Measurements from ENCODE around the gene GAS7.

GAS7 gene

GRCh38 chr17:10073941-10074340 lies 124.5 kb downstream of the GAS7 start:
- POLR2A ChIA-PET = no interaction called here
- TF ChIP-seq ARNT (IDR thresholded peaks at IDR 0.05) = no peak
- TF ChIP-seq NFRKB (IDR thresholded peaks at IDR 0.05) = no peak
- CTCF ChIA-PET = no interaction called here

GRCh38 chr17:10072556-10073425 lies 125.6 kb downstream of the GAS7 start:
- POLR2A ChIA-PET = no interaction called here
- CTCF ChIA-PET = no interaction called here
- TF ChIP-seq L3MBTL2 (conservative IDR thresholded peaks at IDR 0.05) (no peak), CTBP1 (IDR thresholded peaks at IDR 0.05; ENCODE audit: borderline replicate concordance) (no peak), HDGF (IDR thresholded peaks at IDR 0.05; ENCODE audit: borderline replicate concordance) (no peak), NFRKB (IDR thresholded peaks at IDR 0.05) (no peak), ZNF384 (IDR thresholded peaks at IDR 0.05) (no peak), SP1 (IDR thresholded peaks at IDR 0.05) (no peak), ARNT (IDR thresholded peaks at IDR 0.05) (no peak), FOXA1 (IDR thresholded peaks at IDR 0.05) (no peak), FOXM1 (IDR thresholded peaks at IDR 0.05; ENCODE audit: borderline replicate concordance) (no peak)
- TF ChIP-seq, protein P1, sequence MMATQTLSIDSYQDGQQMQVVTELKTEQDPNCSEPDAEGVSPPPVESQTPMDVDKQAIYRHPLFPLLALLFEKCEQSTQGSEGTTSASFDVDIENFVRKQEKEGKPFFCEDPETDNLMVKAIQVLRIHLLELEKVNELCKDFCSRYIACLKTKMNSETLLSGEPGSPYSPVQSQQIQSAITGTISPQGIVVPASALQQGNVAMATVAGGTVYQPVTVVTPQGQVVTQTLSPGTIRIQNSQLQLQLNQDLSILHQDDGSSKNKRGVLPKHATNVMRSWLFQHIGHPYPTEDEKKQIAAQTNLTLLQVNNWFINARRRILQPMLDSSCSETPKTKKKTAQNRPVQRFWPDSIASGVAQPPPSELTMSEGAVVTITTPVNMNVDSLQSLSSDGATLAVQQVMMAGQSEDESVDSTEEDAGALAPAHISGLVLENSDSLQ (IDR thresholded peaks at IDR 0.05) = no peak
- no peak for DNase-seq (ENCODE audit: extremely low spot score)

More at GRCh38 chr17:10073941-10074340, 124.5 kb downstream of the GAS7 start:
- no peak for DNase-seq (ENCODE audit: extremely low spot score)

- TF ChIP-seq SP1 (IDR thresholded peaks at IDR 0.05) = no peak
- no peak for TF ChIP-seq NFRKB (IDR thresholded peaks at IDR 0.05)
- TF ChIP-seq CTBP1 (IDR thresholded peaks at IDR 0.05; ENCODE audit: borderline replicate concordance) = no peak
- TF ChIP-seq, protein P1 (IDR thresholded peaks at IDR 0.05) = no peak
- no peak for TF ChIP-seq BHLHE40 (IDR thresholded peaks at IDR 0.05; ENCODE audit: borderline replicate concordance)
- no peak for TF ChIP-seq FOXM1 (IDR thresholded peaks at IDR 0.05; ENCODE audit: borderline replicate concordance)
- no peak for TF ChIP-seq FOXA1 (IDR thresholded peaks at IDR 0.05)
- TF ChIP-seq FOXK2 (IDR thresholded peaks at IDR 0.05) = no peak
- TF ChIP-seq ELF4 (IDR thresholded peaks at IDR 0.05) = no peak
- ChIA-PET POLR2A (no interaction called here), CTCF (no interaction called here)
- DNase-seq (ENCODE audit: extremely low spot score) = no peak
These were observed 126.3 kb downstream of the GAS7 start for GRCh38 chr17:10072086-10072485.

- no peak for TF ChIP-seq FOXK2 (IDR thresholded peaks at IDR 0.05)
- no peak for TF ChIP-seq ELF4 (IDR thresholded peaks at IDR 0.05)
- TF ChIP-seq HDGF (IDR thresholded peaks at IDR 0.05; ENCODE audit: borderline replicate concordance) = no peak
- TF ChIP-seq, protein P1 (IDR thresholded peaks at IDR 0.05) = no peak
- no peak for TF ChIP-seq NFRKB (IDR thresholded peaks at IDR 0.05)
- no peak for TF ChIP-seq FOXA1 (IDR thresholded peaks at IDR 0.05)
- POLR2A ChIA-PET = no interaction called here
- CTCF ChIA-PET = no interaction called here
- no peak for DNase-seq (ENCODE audit: extremely low spot score)
These were observed 127.3 kb downstream of the GAS7 start for GRCh38 chr17:10071141-10071540.

DNA sequence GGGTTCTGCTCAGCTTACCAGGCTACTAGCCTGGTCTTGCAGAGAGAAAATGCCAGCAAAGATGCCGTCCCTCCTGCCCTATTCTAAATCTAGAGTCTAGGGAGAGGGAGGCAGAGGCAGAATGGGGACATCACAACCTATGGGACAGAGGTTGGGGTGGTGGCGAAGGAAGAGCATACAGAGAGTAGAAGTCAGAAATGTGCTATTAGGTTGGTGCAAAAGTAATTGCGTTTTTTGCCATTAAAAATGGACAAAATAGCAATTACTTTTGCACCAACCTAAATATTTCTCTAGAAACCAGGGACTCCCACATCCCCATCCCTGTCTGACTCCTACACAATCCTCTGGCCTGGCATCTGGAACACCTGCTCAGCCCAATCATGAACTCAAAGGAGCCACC lies 127.7 kb downstream of the GAS7 start:
- TF ChIP-seq ELF4 (IDR thresholded peaks at IDR 0.05) = peak; percentile 52; the same call in 1 of the 2 replicates
- TF ChIP-seq TARDBP (IDR thresholded peaks at IDR 0.05) = no peak
- CTCF ChIA-PET = no interaction called here
- no peak for DNase-seq (ENCODE audit: extremely low spot score)
- POLR2A ChIA-PET = no interaction called here

DNA sequence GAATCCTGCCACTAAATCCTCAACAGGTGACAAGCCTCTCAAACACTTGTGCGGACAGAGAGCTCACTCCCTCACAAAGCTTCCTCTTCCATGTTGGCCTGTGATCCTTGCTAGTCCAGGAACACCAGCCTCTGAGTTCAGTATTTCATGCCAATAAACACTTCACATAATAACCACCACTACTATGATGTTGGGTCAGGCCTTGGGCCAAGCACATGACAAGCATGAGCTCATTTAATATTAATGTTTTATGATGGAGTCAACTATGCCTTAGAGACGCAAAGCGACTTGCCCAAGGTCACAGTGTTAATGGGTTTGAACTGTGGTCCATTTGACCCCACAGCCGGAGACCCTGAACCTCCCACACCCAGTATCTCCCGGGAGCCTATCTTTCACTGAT lies 129.1 kb downstream of the GAS7 start:
- no peak for DNase-seq (ENCODE audit: extremely low spot score)
- TF ChIP-seq, protein P1 (IDR thresholded peaks at IDR 0.05) = no peak
- POLR2A ChIA-PET = no interaction called here
- CTCF ChIA-PET = no interaction called here

DNA sequence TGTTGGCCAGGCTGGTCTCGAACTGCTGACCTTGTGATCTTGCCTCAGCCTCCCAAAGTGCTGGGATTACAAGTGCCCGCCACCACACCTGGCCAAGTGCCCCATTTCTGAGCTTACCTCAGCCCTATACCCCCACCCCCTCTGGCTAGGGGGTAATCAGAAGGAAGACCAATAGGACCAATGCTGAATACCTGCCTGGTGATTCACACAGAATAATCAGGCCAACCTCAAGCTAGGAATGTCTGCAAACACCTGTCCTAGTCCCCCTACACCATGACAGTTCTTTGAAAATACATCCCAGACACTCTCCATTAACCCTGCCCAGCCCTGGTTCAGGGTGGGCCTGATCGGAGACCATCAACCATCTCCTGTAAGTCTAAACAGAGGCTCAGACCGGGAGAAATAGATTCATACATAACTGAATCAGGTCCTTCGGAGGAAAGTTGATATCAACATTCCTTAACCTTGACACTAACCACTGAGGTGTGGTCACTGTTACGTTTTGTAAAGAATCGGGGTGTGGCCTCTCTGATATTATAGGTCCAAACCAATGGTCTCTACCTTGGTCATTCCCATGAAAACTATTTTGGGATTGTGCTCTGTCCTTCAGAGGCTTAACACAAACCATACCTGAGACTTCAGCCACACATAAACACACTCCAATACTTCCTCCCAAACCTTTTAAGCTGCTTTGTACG lies 130.8 kb downstream of the GAS7 start:
- no peak for TF ChIP-seq FOXK2 (IDR thresholded peaks at IDR 0.05)
- no peak for TF ChIP-seq L3MBTL2 (conservative IDR thresholded peaks at IDR 0.05)
- no peak for TF ChIP-seq ZNF384 (IDR thresholded peaks at IDR 0.05)
- TF ChIP-seq CTBP1 (IDR thresholded peaks at IDR 0.05; ENCODE audit: borderline replicate concordance) = no peak
- TF ChIP-seq HDGF (IDR thresholded peaks at IDR 0.05; ENCODE audit: borderline replicate concordance) = no peak
- no peak for TF ChIP-seq NFRKB (IDR thresholded peaks at IDR 0.05)
- TF ChIP-seq FOXA1 (IDR thresholded peaks at IDR 0.05) = no peak
- TF ChIP-seq TARDBP (IDR thresholded peaks at IDR 0.05) = no peak
- no peak for TF ChIP-seq BHLHE40 (IDR thresholded peaks at IDR 0.05; ENCODE audit: borderline replicate concordance)
- TF ChIP-seq ARNT (IDR thresholded peaks at IDR 0.05) = no peak
- TF ChIP-seq FOXM1 (IDR thresholded peaks at IDR 0.05; ENCODE audit: borderline replicate concordance) = no peak
- no peak for TF ChIP-seq LEF1 (IDR thresholded peaks at IDR 0.05; ENCODE audit: borderline replicate concordance)
- TF ChIP-seq SUZ12 (IDR thresholded peaks at IDR 0.05) = no peak
- TF ChIP-seq ELF4 (IDR thresholded peaks at IDR 0.05) = no peak
- no peak for TF ChIP-seq SP1 (IDR thresholded peaks at IDR 0.05)
- TF ChIP-seq, protein P1 (IDR thresholded peaks at IDR 0.05) = no peak

More for the DNA sequence above, 130.8 kb downstream of the GAS7 start:
- CTCF ChIA-PET = no interaction called here
- DNase-seq (ENCODE audit: extremely low spot score) = no peak
- POLR2A ChIA-PET = no interaction called here
